ENCODE results near the gene ERVK3-1. TPM values are rescaled to one million over a fixed set of nuclear protein-coding genes. Genes with fewer than 3 reads are reported as not detected.

Gene ERVK3-1
- total and polyA plus RNA-seq, 2 of the 8 experiments (the other 6 are each of a cell fraction or from before 2014, with no cell fraction given) = 29.9 to 31.5 TPM

- H3K14ac ChIP-seq (ENCODE audit: insufficient read length) = no peak overlapping the region
- H3K23ac ChIP-seq (ENCODE audit: insufficient read length) = no peak overlapping the region
- H2BK15ac ChIP-seq (ENCODE audit: low read length) = no peak overlapping the region
- no peak overlapping the region for H3K4me3 ChIP-seq (ENCODE audit: extremely low read depth in 1 of 4, insufficient read depth in 2 of 4, low read depth in 3 of 4, low read length in 4 of 4)
- ChIA-PET POLR2A (ENCODE audit: partially characterized antibody) (interaction anchor here (1.1 to 7.8 kb wide), 7 partner anchors 12 to 191 kb away, joined by 3 to 102 read pairs (median 23); partner anchors contain the start of genes A1BG, CHMP2A, RNF225 and RPS5), CTCF (ENCODE audit: partially characterized antibody) (interaction anchor here (0.8 to 2.2 kb wide), 7 partner anchors 10 to 132 kb away, joined by 3 to 6 read pairs (median 4); no protein-coding TSS in a partner anchor)
- H3K4me2 ChIP-seq (ENCODE audit: insufficient read depth in 1 of 2, low read depth in 2 of 2, low read length in 2 of 2) = no peak overlapping the region
- H3K23me2 ChIP-seq (ENCODE audit: low read depth, low read length) = peaks cover 5% of the 10 kb centered on the region
- H3K9me3 ChIP-seq (ENCODE audit: insufficient read depth in 2 of 2, low read depth in 1 of 2, low read length in 1 of 2) = no peaks in the 10 kb centered on the region
- 88% methylated on average over 5 of the region's 5 CpGs; no CpG with 5 or more reads in 1 of the 2 experiments for WGBS, 2 experiments (ENCODE audit: extremely low coverage in 1 of 2, insufficient coverage in 1 of 2, insufficient read length in 1 of 2, insufficient replicate concordance in 2 of 2, low coverage in 1 of 2, low lambda C conversion rate in 2 of 2, missing lambda C conversion rate in 1 of 2)
- no peaks in the 10 kb centered on the region for H3K27me3 ChIP-seq (replicated peaks in 1 of 4; ENCODE audit: control insufficient read depth in 3 of 4, extremely low read depth in 1 of 4, insufficient read depth in 3 of 4, low read length in 3 of 4)
- DNase-seq (ENCODE audit: low read depth in 1 of 2, low spot score in 2 of 2) (no peak), FAIRE-seq (no peak)
- no peak overlapping the region for H4K5ac ChIP-seq (ENCODE audit: insufficient read length, low read depth, low read length)
- no peak overlapping the region for H3K18ac ChIP-seq (ENCODE audit: extremely low read depth, low read length)
- H3K56ac ChIP-seq (replicated peaks; ENCODE audit: insufficient read length, low read depth, low read length) = no peak overlapping the region
- H2BK120ac ChIP-seq (replicated peaks; ENCODE audit: low read depth, low read length) = no peak overlapping the region
- H2BK5ac ChIP-seq (ENCODE audit: low read depth, low read length) = no peak overlapping the region
- peaks cover 0 to 2% (median 0%) of the 10 kb centered on the region in 4 experiments; a peak in 2 of 8 replicates for H3K36me3 ChIP-seq (ENCODE audit: control insufficient read depth in 2 of 4, insufficient read depth in 4 of 4, low read length in 3 of 4)
- no peak overlapping the region for H4K8ac ChIP-seq (ENCODE audit: extremely low read depth, insufficient read depth, low read length)
- no peaks in the 10 kb centered on the region for H3K79me1 ChIP-seq (ENCODE audit: low read depth, low read length)
- no peak overlapping the region for H3K27ac ChIP-seq (ENCODE audit: low read depth, low read length)
- H2AFZ ChIP-seq (ENCODE audit: low read length) = no peak overlapping the region
- H2AK5ac ChIP-seq (ENCODE audit: low read depth, low read length) = no peak overlapping the region
- H3K9ac ChIP-seq (replicated peaks in 1 of 4; ENCODE audit: extremely low read depth in 1 of 4, low read depth in 3 of 4, low read length in 3 of 4) = no peak overlapping the region
- no peak overlapping the region for H2BK20ac ChIP-seq (ENCODE audit: low read length)
- no peak overlapping the region for H2BK12ac ChIP-seq (ENCODE audit: low read depth, low read length)
- no peaks in the 10 kb centered on the region for H4K20me1 ChIP-seq (replicated peaks in 1 of 2; ENCODE audit: control insufficient read depth in 1 of 2, insufficient read depth in 2 of 2, low read length in 2 of 2)
- H3K79me2 ChIP-seq (ENCODE audit: control insufficient read depth in 1 of 2, insufficient read depth in 2 of 2, low read length in 2 of 2) = no peaks in the 10 kb centered on the region
- no peak overlapping the region for H3K4ac ChIP-seq (replicated peaks; ENCODE audit: insufficient read length, low read depth, low read length)
- H3K4me1 ChIP-seq (replicated peaks in 1 of 4; ENCODE audit: control insufficient read depth in 3 of 4, insufficient read depth in 4 of 4, low read length in 3 of 4) = peaks cover 0 to 8% (median 1%) of the 10 kb centered on the region in 4 experiments; a peak in 3 of 7 replicates
- H4K91ac ChIP-seq (replicated peaks; ENCODE audit: insufficient read length, low read length) = no peak overlapping the region
- TF ChIP-seq RAD21 (IDR thresholded peaks at IDR 0.05 in 1 of 2, conservative IDR thresholded peaks at IDR 0.05 in 1 of 2; ENCODE audit: low read depth in 2 of 2, low read length in 2 of 2) (no peak), CBX8 (IDR thresholded peaks at IDR 0.05; ENCODE audit: borderline replicate concordance, low read depth, low read length) (no peak), ZNF274 (IDR thresholded peaks at IDR 0.05; ENCODE audit: borderline replicate concordance, extremely low read depth, low read length) (no peak), RBBP5 (IDR thresholded peaks at IDR 0.05; ENCODE audit: borderline replicate concordance, low read depth, low read length) (no peak), PHF8 (conservative IDR thresholded peaks at IDR 0.05; ENCODE audit: low read depth, low read length) (no peak), ASH2L (IDR thresholded peaks at IDR 0.05; ENCODE audit: low read length) (no peak), MAX (IDR thresholded peaks at IDR 0.05) (no peak), BACH1 (IDR thresholded peaks at IDR 0.05; ENCODE audit: low read length) (no peak), KDM1A (IDR thresholded peaks at IDR 0.05; ENCODE audit: borderline replicate concordance, low read length) (no peak), SIRT6 (IDR thresholded peaks at IDR 0.05; ENCODE audit: low read length) (no peak), RNF2 (IDR thresholded peaks at IDR 0.05; ENCODE audit: borderline replicate concordance, low read depth, low read length, missing control alignments, poor library complexity, severe bottlenecking) (no peak), JUN (IDR thresholded peaks at IDR 0.05; ENCODE audit: low read depth, low read length) (no peak), SP4 (IDR thresholded peaks at IDR 0.05; ENCODE audit: low read length) (no peak), BCL11A (IDR thresholded peaks at IDR 0.05; ENCODE audit: low read depth in 2 of 2, low read length in 2 of 2) (no peak)
Measured at GRCh38 chr19:58364146-58364545, 59.0 kb downstream of the ERVK3-1 start.
